Tibial artery (tissue), 4 donors: ENCODE results near the gene CDKN2B.

Experiments used
- DNase-seq, 2 donors: peaks; one replicate each; pipeline ENCODE4 v3.0.0-alpha.2; 2019
- H3K27ac ChIP-seq, 2 donors: fragments of 200-600 bp; sonication (generic) in 1 of 2; 1 replicate in 1 of 2; 2 replicates in 1 of 2; pipeline ENCODE4 v1.5.1; 2018 to 2019; ENCODE audit warnings: mild to moderate bottlenecking in 1 of 2
- H3K27me3 ChIP-seq, 2 donors: fragments of 200-600 bp; sonication (generic) in 1 of 2; one replicate each; pipeline versions ENCODE4 v1.5.1 to v1.6.0; 2016 to 2019
- H3K36me3 ChIP-seq, 3 donors: fragments of 200-600 bp; sonication (generic) in 2 of 3; one replicate each; pipeline ENCODE4 v1.5.1; 2016 to 2019; ENCODE audit warnings: mild to moderate bottlenecking in 2 of 3
- H3K4me1 ChIP-seq, 4 donors: fragments of 200-600 bp; sonication (generic) in 2 of 4; 1 replicate in 3 of 4; 2 replicates in 1 of 4; pipeline ENCODE4 v1.5.1; 2016 to 2019
- H3K4me3 ChIP-seq, 2 donors: fragments of 200-600 bp; sonication (generic) in 1 of 2; 1 replicate in 1 of 2; 2 replicates in 1 of 2; pipeline ENCODE4 v1.5.1; 2018 to 2019; ENCODE audit warnings: mild to moderate bottlenecking in 2 of 2
- H3K9me3 ChIP-seq, 3 donors: fragments of 200-600 bp; sonication (generic) in 1 of 3; one replicate each; pipeline ENCODE4 v1.5.1; 2016 to 2019
- intact Hi-C: fragments of 100-400 bp; cut with DNase I; formaldehyde crosslinking; loops from one replicate; pipeline ENCODE4 v1.15.0; 2023; ENCODE audit warnings: low total_unique reads
- TF ChIP-seq, protein P1 (sequence below), 2 experiments: fragments of 200-600 bp in 1 of 2; fragments of 450-650 bp in 1 of 2; IDR thresholded peaks; one replicate each; pipeline ENCODE4 v1.5.1; 2017 to 2019; ENCODE audit warnings: antibody characterized with exemption in 2 of 2, mild to moderate bottlenecking in 1 of 2, moderate library complexity in 1 of 2

Gene CDKN2B

DNA sequence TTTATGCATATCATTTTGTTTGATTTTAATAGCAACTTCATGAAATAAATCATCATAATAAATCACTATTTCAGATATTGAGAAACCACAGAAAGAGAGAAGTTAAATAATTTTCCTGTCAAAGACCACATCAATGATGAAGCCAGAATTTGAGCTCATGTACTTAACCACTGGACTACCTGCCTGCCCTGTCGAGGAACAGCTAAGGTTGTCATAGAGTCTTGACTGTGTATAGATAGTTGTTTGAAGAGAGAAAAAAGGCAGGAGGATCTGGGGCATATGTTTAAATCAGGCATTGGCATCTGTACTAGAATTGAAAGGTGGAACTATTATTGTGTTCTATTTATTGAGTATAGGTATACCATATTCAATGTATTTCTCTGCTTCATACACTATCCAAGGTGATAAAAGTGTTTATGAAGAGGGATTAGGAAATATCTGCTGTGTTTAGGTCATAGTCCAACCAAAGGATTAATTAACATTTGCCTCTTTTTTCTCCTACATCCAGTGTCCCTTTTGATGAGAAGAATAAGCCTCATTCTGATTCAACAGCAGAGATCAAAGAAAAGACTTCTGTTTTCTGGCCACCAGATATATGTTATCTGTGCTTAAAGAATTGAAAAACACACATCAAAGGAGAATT lies 37.3 kb upstream of the CDKN2B start:
- H3K4me1 ChIP-seq, result no peaks in the 10 kb centered on the region
- no peak for DNase-seq
- no peaks in the 10 kb centered on the region for H3K9me3 ChIP-seq
- intact Hi-C loops, result no loop called here
- no peak overlapping the region for H3K27ac ChIP-seq
- no peaks in the 10 kb centered on the region for H3K36me3 ChIP-seq
- no peak overlapping the region for H3K4me3 ChIP-seq
- no peaks in the 10 kb centered on the region for H3K27me3 ChIP-seq
- TF ChIP-seq, protein P1, sequence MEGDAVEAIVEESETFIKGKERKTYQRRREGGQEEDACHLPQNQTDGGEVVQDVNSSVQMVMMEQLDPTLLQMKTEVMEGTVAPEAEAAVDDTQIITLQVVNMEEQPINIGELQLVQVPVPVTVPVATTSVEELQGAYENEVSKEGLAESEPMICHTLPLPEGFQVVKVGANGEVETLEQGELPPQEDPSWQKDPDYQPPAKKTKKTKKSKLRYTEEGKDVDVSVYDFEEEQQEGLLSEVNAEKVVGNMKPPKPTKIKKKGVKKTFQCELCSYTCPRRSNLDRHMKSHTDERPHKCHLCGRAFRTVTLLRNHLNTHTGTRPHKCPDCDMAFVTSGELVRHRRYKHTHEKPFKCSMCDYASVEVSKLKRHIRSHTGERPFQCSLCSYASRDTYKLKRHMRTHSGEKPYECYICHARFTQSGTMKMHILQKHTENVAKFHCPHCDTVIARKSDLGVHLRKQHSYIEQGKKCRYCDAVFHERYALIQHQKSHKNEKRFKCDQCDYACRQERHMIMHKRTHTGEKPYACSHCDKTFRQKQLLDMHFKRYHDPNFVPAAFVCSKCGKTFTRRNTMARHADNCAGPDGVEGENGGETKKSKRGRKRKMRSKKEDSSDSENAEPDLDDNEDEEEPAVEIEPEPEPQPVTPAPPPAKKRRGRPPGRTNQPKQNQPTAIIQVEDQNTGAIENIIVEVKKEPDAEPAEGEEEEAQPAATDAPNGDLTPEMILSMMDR (IDR thresholded peaks at IDR 0.05), result no peak

DNA sequence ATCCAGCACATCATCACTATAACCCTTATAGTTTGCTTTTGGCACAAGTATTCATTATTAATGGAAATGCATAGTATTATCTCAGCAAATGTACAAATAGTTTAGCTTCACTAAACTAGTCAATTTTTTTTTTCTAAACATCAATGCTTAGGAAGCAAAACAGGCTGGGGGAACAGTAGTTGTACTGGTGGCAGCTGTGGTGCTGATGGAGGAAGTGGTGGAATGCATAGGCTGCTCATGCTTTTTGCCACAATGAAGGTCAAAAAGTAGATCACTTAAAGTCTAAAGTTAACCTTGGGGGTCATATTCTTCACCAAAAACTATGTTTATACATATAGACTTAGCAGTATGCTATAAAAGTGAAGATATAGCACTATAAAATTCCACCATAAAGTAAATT lies 36.3 kb upstream of the CDKN2B start:
- intact Hi-C loops, result no loop called here
- no peaks in the 10 kb centered on the region for H3K9me3 ChIP-seq
- H3K4me1 ChIP-seq, result no peaks in the 10 kb centered on the region
- no peak overlapping the region for H3K27ac ChIP-seq
- TF ChIP-seq, protein P1 (IDR thresholded peaks at IDR 0.05), result no peak
- H3K4me3 ChIP-seq, result no peak overlapping the region
- no peaks in the 10 kb centered on the region for H3K36me3 ChIP-seq
- H3K27me3 ChIP-seq, result no peaks in the 10 kb centered on the region
- DNase-seq, result no peak

DNA sequence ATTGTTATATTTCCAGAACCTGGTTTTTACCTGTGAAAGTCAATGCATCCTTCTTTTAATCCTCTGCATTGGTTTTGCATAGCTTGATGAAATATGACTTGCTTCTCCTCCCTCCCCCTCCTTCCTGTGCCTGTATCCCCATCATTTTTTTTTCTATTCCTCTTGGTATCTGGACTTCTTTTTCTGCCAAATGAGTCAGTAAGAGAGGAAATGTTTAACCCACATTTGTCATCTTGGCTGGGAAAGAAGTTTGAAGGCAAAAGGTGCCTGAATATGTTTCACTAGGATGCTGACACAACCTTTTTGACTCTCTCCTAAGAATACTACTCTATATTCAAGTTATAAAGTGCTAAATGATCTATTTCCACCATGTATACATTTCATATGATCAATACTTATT lies 35.5 kb upstream of the CDKN2B start:
- intact Hi-C loops, result no loop called here
- no peak overlapping the region for H3K27ac ChIP-seq
- H3K36me3 ChIP-seq, result no peaks in the 10 kb centered on the region
- DNase-seq, result no peak
- no peaks in the 10 kb centered on the region for H3K9me3 ChIP-seq
- no peak overlapping the region for H3K4me3 ChIP-seq
- no peaks in the 10 kb centered on the region for H3K27me3 ChIP-seq
- no peaks in the 10 kb centered on the region for H3K4me1 ChIP-seq
- TF ChIP-seq, protein P1 (IDR thresholded peaks at IDR 0.05), result no peak

DNA sequence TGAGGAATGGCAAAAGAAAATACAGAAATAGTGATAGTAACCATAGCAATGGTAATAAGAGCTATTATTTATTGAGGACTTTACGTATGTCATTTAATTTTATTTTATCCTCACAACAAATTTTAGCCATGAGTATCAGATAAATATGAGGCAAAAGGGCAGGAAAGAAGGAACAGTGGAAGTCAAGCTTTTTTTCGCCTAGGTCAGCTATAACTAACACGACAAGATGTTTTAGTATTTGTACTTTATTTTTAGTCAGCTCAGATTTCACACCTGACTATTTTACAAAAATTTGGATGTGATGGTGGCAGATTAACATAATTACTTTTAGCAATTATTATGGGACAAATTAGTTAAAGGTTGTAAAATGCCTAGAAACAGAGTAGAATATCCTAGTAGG lies 34.8 kb upstream of the CDKN2B start:
- intact Hi-C loops, result no loop called here

DNA sequence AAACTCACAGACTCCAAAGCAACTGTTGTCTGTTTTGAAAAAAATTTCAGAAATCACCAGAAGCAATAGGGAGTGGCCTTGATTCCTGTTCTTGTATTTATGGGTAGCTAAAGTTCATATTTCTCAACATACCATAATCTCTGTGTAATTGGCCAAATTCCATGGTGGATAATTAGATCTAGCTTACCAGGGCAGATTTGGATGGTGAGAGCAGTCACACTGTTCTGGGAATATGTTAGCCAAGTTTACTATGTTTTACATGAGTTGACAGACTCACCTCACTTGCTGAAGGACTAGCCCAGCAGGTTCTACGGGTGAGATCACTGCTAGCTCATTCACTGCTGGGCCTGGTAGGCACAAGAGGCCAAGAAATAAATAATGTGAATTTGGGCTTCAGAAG lies 32.7 kb upstream of the CDKN2B start:
- Histone ChIP-seq H3K9me3 (no peaks in the 10 kb centered on the region), H3K27me3 (no peaks in the 10 kb centered on the region), H3K36me3 (no peaks in the 10 kb centered on the region), H3K4me3 (no peak overlapping the region), H3K27ac (no peak overlapping the region), H3K4me1 (no peaks in the 10 kb centered on the region)
- TF ChIP-seq, protein P1 (IDR thresholded peaks at IDR 0.05), result no peak
- DNase-seq, result no peak
- intact Hi-C loops, result no loop called here

More for the DNA sequence above, 34.8 kb upstream of the CDKN2B start:
- no peak overlapping the region for H3K27ac ChIP-seq
- H3K4me3 ChIP-seq, result no peak overlapping the region
- no peak for DNase-seq
- TF ChIP-seq, protein P1 (IDR thresholded peaks at IDR 0.05), result no peak
- no peaks in the 10 kb centered on the region for H3K36me3 ChIP-seq
- no peaks in the 10 kb centered on the region for H3K9me3 ChIP-seq
- no peaks in the 10 kb centered on the region for H3K27me3 ChIP-seq
- H3K4me1 ChIP-seq, result no peaks in the 10 kb centered on the region

DNA sequence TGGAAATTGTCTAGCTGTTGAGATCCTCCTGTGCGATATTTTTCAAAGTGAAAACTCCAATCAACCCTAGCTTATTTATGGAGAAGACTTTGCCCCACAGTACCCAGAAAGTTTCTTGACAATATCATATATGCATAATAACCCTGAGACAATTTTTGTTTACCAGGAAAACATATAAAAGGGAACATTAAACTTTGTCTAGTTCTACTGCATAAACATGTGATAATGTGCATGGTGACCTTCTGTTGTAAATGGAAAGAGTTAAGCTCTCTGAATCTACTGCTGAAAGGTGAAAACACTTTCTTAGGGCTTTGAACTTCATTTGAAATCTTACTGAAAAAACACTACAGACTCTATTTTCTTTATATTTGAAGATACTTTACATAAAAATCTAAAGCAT lies 32.2 kb upstream of the CDKN2B start:
- intact Hi-C loops, result no loop called here
- no peak overlapping the region for H3K27ac ChIP-seq
- H3K27me3 ChIP-seq, result no peaks in the 10 kb centered on the region
- H3K9me3 ChIP-seq, result no peaks in the 10 kb centered on the region
- TF ChIP-seq, protein P1 (IDR thresholded peaks at IDR 0.05), result no peak
- DNase-seq, result no peak
- H3K4me3 ChIP-seq, result no peak overlapping the region
- H3K4me1 ChIP-seq, result no peaks in the 10 kb centered on the region
- no peaks in the 10 kb centered on the region for H3K36me3 ChIP-seq
